RWPE2 (cell line): Measurements from ENCODE around the gene SYT8.

Source experiments
- ATAC-seq: fragments of 200-7000 bp; cut with Tn5 transposase; 3 replicates; pipeline ENCODE4 v1.9.1; 2021; ENCODE audit warnings: low read depth
- DNase-seq: peaks from one replicate; pipeline ENCODE4 v3.0.0-alpha.2; 2020; ENCODE audit warnings: low spot score
- H3K27ac ChIP-seq: fragments of 450-650 bp; 2 replicates; pipeline ENCODE4 v1.5.1; 2017; ENCODE audit warnings: mild to moderate bottlenecking; ENCODE audit not compliant: poor library complexity, severe bottlenecking
- H3K27me3 ChIP-seq: fragments of 250-450 bp; sonication (Bioruptor Pico); 2 replicates; pipeline ENCODE4 v1.5.1; 2021; ENCODE audit warnings: mild to moderate bottlenecking, moderate library complexity; ENCODE audit not compliant: insufficient read depth, poor library complexity, severe bottlenecking
- H3K36me3 ChIP-seq: fragments of 250-450 bp; sonication (Bioruptor Pico); 2 replicates; pipeline ENCODE4 v1.5.1; 2020; ENCODE audit warnings: low read depth, mild to moderate bottlenecking, moderate library complexity
- H3K4me1 ChIP-seq: fragments of 250-450 bp; sonication (Bioruptor Pico); 2 replicates; pipeline ENCODE4 v1.5.1; 2021; ENCODE audit warnings: mild to moderate bottlenecking, moderate library complexity; ENCODE audit not compliant: insufficient read depth, poor library complexity, severe bottlenecking
- H3K4me3 ChIP-seq: fragments of 250-450 bp; sonication (Bioruptor Pico); 2 replicates; pipeline ENCODE4 v1.5.1; 2021; ENCODE audit warnings: mild to moderate bottlenecking, moderate library complexity; ENCODE audit not compliant: severe bottlenecking
- H3K9me3 ChIP-seq: fragments of 250-450 bp; sonication (Bioruptor Pico); 2 replicates; pipeline ENCODE4 v1.5.1; 2021; ENCODE audit warnings: mild to moderate bottlenecking, moderate library complexity; ENCODE audit not compliant: severe bottlenecking
- CTCF ChIP-seq: fragments of 450-650 bp; IDR thresholded peaks from one replicate; pipeline ENCODE4 v1.5.1; 2017; ENCODE audit warnings: mild to moderate bottlenecking, moderate library complexity; ENCODE audit not compliant: poor library complexity, severe bottlenecking

SYT8 gene

GRCh38 chr11:1839204-1839923 is 4.6 kb downstream of the SYT8 start:
- Histone ChIP-seq H3K9me3 (no peaks in the 10 kb centered on the region), H3K27me3 (no peaks in the 10 kb centered on the region), H3K4me1 (peaks cover 12% of the 10 kb centered on the region), H3K36me3 (no peaks in the 10 kb centered on the region), H3K4me3 (no peak overlapping the region), H3K27ac (no peak overlapping the region)
- TF ChIP-seq CTCF: no peak
- DNase-seq (no peak), ATAC-seq (no peak)

- Histone ChIP-seq H3K4me1 (peaks cover 12% of the 10 kb centered on the region), H3K36me3 (no peaks in the 10 kb centered on the region), H3K4me3 (no peak overlapping the region), H3K27me3 (no peaks in the 10 kb centered on the region), H3K27ac (no peak overlapping the region), H3K9me3 (no peaks in the 10 kb centered on the region)
- DNase-seq (no peak), ATAC-seq (no peak)
- TF ChIP-seq CTCF: no peak
These were observed 5.4 kb downstream of the SYT8 start for GRCh38 chr11:1839924-1840779.

- no peak for TF ChIP-seq CTCF
- ATAC-seq (no peak), DNase-seq (no peak)
- H3K27ac ChIP-seq: no peak overlapping the region
- H3K4me3 ChIP-seq: no peak overlapping the region
- no peaks in the 10 kb centered on the region for H3K27me3 ChIP-seq
- H3K4me1 ChIP-seq: peaks cover 12% of the 10 kb centered on the region
- no peaks in the 10 kb centered on the region for H3K36me3 ChIP-seq
- no peaks in the 10 kb centered on the region for H3K9me3 ChIP-seq
These were observed 6.1 kb downstream of the SYT8 start for GRCh38 chr11:1840780-1841480.

- H3K36me3 ChIP-seq: no peaks in the 10 kb centered on the region
- H3K4me3 ChIP-seq: no peak overlapping the region
- DNase-seq: no peak
- H3K4me1 ChIP-seq: peaks cover 12% of the 10 kb centered on the region
- no peaks in the 10 kb centered on the region for H3K9me3 ChIP-seq
- H3K27ac ChIP-seq: no peak overlapping the region
- no peaks in the 10 kb centered on the region for H3K27me3 ChIP-seq
- no peak for TF ChIP-seq CTCF
- ATAC-seq: no peak
These were observed 6.8 kb downstream of the SYT8 start for GRCh38 chr11:1841511-1842148.
